ENCODE measurements around the gene TMPRSS4. TPM values are rescaled to one million over a fixed set of nuclear protein-coding genes. Genes with fewer than 3 reads are reported as not detected.

The TMPRSS4 gene
- total RNA-seq, 1 experiment from 2014 or later: 1.4 TPM

GRCh38 chr11:118051611-118052461, 25.0 kb upstream of the TMPRSS4 start:
- DNase-seq (ENCODE audit: low spot score) (no peak), ATAC-seq (no peak)
- H3K27ac Mint-ChIP-seq: no peak overlapping the region
- H3K27me3 Mint-ChIP-seq (ENCODE audit: low read depth): no peaks in the 10 kb centered on the region
- POLR2A ChIA-PET: no interaction called here
- TF ChIP-seq ZSCAN18 (CRISPR knock-in tag; IDR thresholded peaks at IDR 0.05) (no peak), PREB (CRISPR knock-in tag; IDR thresholded peaks at IDR 0.05; ENCODE audit: borderline replicate concordance) (no peak), NFE2L1 (CRISPR knock-in tag; IDR thresholded peaks at IDR 0.05) (no peak), SMAD4 (CRISPR knock-in tag; IDR thresholded peaks at IDR 0.05) (no peak), CTCF (IDR thresholded peaks at IDR 0.05) (no peak), CBFB (CRISPR knock-in tag; IDR thresholded peaks at IDR 0.05; ENCODE audit: low read depth) (no peak), ZNF396 (CRISPR knock-in tag; IDR thresholded peaks at IDR 0.05; ENCODE audit: borderline replicate concordance) (no peak), ZNF532 (CRISPR knock-in tag; IDR thresholded peaks at IDR 0.05; ENCODE audit: borderline replicate concordance) (no peak), IRF2 (CRISPR knock-in tag; IDR thresholded peaks at IDR 0.05; ENCODE audit: borderline replicate concordance, low read depth) (no peak), GRHL2 (CRISPR knock-in tag; IDR thresholded peaks at IDR 0.05; ENCODE audit: insufficient replicate concordance, severe bottlenecking) (no peak), GABPB1 (CRISPR knock-in tag; IDR thresholded peaks at IDR 0.05) (no peak), ZNF512 (CRISPR knock-in tag; IDR thresholded peaks at IDR 0.05; ENCODE audit: borderline replicate concordance) (no peak), ZNF263 (CRISPR knock-in tag; IDR thresholded peaks at IDR 0.05; ENCODE audit: low read depth) (no peak), ZMAT4 (CRISPR knock-in tag; IDR thresholded peaks at IDR 0.05) (no peak), CDX4 (CRISPR knock-in tag; IDR thresholded peaks at IDR 0.05; ENCODE audit: borderline replicate concordance) (no peak), CREB1 (CRISPR knock-in tag; IDR thresholded peaks at IDR 0.05) (no peak), ZNF671 (CRISPR knock-in tag; IDR thresholded peaks at IDR 0.05) (no peak), USF2 (CRISPR knock-in tag; IDR thresholded peaks at IDR 0.05) (no peak)
- no peaks in the 10 kb centered on the region for H3K9me3 Mint-ChIP-seq
- H3K4me3 Mint-ChIP-seq: no peak overlapping the region
- CTCF ChIA-PET: interaction anchor here (0.8 to 3.0 kb wide), 10 partner anchors 14 to 244 kb away, joined by 3 to 40 read pairs (median 6); partner anchors contain the start of gene IL10RA
- no peaks in the 10 kb centered on the region for H3K36me3 Mint-ChIP-seq
- H3K4me1 Mint-ChIP-seq: no peaks in the 10 kb centered on the region; the same call in 1 of the 2 replicates

Data from WTC11 (cell line).